ENCODE data around the gene MMP14.

DNA sequence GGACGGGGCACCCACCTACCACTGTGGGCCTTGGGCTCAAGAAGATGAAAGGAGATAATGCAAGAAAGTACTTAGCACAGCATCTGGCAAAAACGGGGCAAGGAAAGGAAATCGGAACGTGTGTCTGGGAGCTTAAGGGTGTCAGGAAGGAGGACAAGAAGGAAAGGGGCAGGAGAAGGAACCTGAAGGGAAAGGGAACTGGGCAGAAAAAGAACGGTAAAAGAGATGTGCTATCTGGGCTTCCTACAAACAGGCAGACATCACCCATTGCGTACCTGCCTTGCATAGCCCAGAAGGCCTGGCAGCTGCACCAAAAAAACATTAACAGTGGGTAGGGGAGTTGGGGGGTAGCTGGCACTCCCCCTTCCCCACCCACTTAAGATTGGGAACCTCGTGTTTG lies 45.7 kb downstream of the MMP14 start:
- TF ChIP-seq, protein P1, sequence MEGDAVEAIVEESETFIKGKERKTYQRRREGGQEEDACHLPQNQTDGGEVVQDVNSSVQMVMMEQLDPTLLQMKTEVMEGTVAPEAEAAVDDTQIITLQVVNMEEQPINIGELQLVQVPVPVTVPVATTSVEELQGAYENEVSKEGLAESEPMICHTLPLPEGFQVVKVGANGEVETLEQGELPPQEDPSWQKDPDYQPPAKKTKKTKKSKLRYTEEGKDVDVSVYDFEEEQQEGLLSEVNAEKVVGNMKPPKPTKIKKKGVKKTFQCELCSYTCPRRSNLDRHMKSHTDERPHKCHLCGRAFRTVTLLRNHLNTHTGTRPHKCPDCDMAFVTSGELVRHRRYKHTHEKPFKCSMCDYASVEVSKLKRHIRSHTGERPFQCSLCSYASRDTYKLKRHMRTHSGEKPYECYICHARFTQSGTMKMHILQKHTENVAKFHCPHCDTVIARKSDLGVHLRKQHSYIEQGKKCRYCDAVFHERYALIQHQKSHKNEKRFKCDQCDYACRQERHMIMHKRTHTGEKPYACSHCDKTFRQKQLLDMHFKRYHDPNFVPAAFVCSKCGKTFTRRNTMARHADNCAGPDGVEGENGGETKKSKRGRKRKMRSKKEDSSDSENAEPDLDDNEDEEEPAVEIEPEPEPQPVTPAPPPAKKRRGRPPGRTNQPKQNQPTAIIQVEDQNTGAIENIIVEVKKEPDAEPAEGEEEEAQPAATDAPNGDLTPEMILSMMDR (IDR thresholded peaks at IDR 0.05; ENCODE audit: poor library complexity), result no peak
- TF ChIP-seq EZH2 (IDR thresholded peaks at IDR 0.05; ENCODE audit: borderline replicate concordance), result no peak
- TF ChIP-seq EZH2phosphoT487 (IDR thresholded peaks at IDR 0.05; ENCODE audit: low read depth, severe bottlenecking, unreplicated experiment), result no peak

Data from hepatocyte (in vitro differentiated cells).